ELF-1 (cell line): Measurements from ENCODE around the gene RLF.

ENCODE experiments used
- DNase-seq: peaks from one replicate; pipeline ENCODE4 v3.0.0-alpha.2; 2016; ENCODE audit warnings: low read depth, low spot score

Gene RLF

GRCh38 chr1:40232444-40232843 is 71.3 kb downstream of the RLF start:
- DNase-seq = no peak

GRCh38 chr1:40239626-40240025 is 78.4 kb downstream of the RLF start:
- no peak for DNase-seq

- DNase-seq = no peak
Measured at GRCh38 chr1:40240390-40240789, 79.2 kb downstream of the RLF start.

GRCh38 chr1:40241362-40241761 is 80.2 kb downstream of the RLF start:
- no peak for DNase-seq

- DNase-seq = no peak
Measured at GRCh38 chr1:40243351-40243750, 82.2 kb downstream of the RLF start.

- no peak for DNase-seq
Measured at GRCh38 chr1:40244138-40244744, 83.1 kb downstream of the RLF start.

GRCh38 chr1:40245686-40246085 is 84.5 kb downstream of the RLF start:
- DNase-seq = no peak

- no peak for DNase-seq
Measured at GRCh38 chr1:40247655-40248054, 86.5 kb downstream of the RLF start, which contains the start of gene TMCO2. Gene TMCO2 (plus strand): TSS chr1:40247937. CDS start chr1:40247994, 57 bp downstream.

- DNase-seq = no peak
Measured at GRCh38 chr1:40248412-40248811, 87.2 kb downstream of the RLF start.

- DNase-seq = no peak
Measured at GRCh38 chr1:40251456-40251855, 90.3 kb downstream of the RLF start.

GRCh38 chr1:40252601-40253000 is 91.4 kb downstream of the RLF start:
- no peak for DNase-seq

- no peak for DNase-seq
Measured at GRCh38 chr1:40255231-40255630, 94.0 kb downstream of the RLF start.

GRCh38 chr1:40256401-40257084 is 95.4 kb downstream of the RLF start:
- DNase-seq = no peak

- DNase-seq = no peak
Measured at GRCh38 chr1:40257313-40257687, 96.1 kb downstream of the RLF start.

GRCh38 chr1:40257688-40258444 is 96.7 kb downstream of the RLF start, which contains the start of gene ZMPSTE24:
Gene ZMPSTE24 (plus strand): TSS chr1:40258236. CDS start chr1:40258272, 36 bp downstream.
- DNase-seq = peak; percentile 99

GRCh38 chr1:40258445-40258769 is 97.2 kb downstream of the RLF start:
- DNase-seq = no peak

- DNase-seq = no peak
Measured at GRCh38 chr1:40264354-40264781, 103.2 kb downstream of the RLF start.

GRCh38 chr1:40265298-40265697 is 104.1 kb downstream of the RLF start:
- no peak for DNase-seq

- no peak for DNase-seq
Measured at GRCh38 chr1:40265919-40266318, 104.7 kb downstream of the RLF start.

GRCh38 chr1:40266786-40267535 is 105.8 kb downstream of the RLF start:
- DNase-seq = no peak

GRCh38 chr1:40267767-40268187 is 106.6 kb downstream of the RLF start:
- no peak for DNase-seq

- no peak for DNase-seq
Measured at GRCh38 chr1:40268211-40268610, 107.0 kb downstream of the RLF start.
